ENCODE measurements around the gene FAM193B.

Gene FAM193B

DNA sequence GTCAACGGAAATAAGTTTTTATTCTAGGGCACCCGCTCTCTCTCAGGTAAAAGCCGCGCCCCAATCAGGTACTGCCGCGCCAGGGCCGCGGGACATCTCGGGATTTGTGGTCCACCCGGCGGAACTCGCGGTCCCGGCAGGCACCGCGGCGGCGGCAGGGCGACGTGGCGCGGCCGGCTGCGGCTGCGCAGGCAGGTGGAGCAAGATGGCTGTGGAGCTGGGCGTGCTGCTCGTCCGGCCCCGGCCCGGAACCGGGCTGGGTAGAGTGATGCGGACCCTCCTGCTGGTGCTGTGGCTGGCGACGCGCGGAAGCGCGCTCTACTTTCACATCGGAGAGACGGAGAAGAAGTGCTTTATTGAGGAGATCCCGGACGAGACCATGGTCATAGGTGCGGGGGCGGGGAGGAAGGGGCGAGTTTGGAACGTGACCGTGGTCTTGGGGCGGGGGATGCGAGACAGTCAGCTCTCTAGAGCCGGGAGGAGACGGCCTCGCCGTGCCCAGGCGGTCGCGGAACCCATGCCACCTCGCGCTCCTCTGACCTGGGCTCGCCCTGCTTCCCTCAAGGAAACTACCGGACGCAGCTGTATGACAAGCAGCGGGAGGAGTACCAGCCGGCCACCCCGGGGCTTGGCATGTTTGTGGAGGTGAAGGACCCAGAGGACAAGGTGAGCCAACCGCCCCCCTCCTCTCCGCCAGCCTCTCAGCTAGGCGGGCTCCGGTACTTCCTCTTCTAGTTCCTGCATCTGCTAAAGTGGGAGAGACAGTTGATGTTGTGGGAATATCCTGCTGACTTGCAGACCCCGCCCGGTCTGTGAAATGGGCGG is 37.9 kb upstream of the FAM193B start, which contains the start of gene TMED9:
Gene TMED9, plus strand, starts transcription at position 194 of the 825 bp plus-strand sequence. Its CDS starts 12 bp downstream, at position 206.
- no peak for TF ChIP-seq ISL1 (CRISPR knock-in tag; IDR thresholded peaks at IDR 0.05)
- TF ChIP-seq, protein P1, sequence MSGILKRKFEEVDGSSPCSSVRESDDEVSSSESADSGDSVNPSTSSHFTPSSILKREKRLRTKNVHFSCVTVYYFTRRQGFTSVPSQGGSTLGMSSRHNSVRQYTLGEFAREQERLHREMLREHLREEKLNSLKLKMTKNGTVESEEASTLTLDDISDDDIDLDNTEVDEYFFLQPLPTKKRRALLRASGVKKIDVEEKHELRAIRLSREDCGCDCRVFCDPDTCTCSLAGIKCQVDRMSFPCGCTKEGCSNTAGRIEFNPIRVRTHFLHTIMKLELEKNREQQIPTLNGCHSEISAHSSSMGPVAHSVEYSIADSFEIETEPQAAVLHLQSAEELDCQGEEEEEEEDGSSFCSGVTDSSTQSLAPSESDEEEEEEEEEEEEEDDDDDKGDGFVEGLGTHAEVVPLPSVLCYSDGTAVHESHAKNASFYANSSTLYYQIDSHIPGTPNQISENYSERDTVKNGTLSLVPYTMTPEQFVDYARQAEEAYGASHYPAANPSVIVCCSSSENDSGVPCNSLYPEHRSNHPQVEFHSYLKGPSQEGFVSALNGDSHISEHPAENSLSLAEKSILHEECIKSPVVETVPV (CRISPR knock-in tag; IDR thresholded peaks at IDR 0.05) = no peak
- no peak for TF ChIP-seq PPARA (CRISPR knock-in tag; IDR thresholded peaks at IDR 0.05; ENCODE audit: borderline replicate concordance)
- TF ChIP-seq TCF4 (CRISPR knock-in tag; IDR thresholded peaks at IDR 0.05; ENCODE audit: borderline replicate concordance) = no peak
- no peak for TF ChIP-seq TOX (CRISPR knock-in tag; IDR thresholded peaks at IDR 0.05; ENCODE audit: borderline replicate concordance)
- no peak for TF ChIP-seq ZNF565 (CRISPR knock-in tag; conservative IDR thresholded peaks at IDR 0.05; ENCODE audit: low read depth)
- no peak for TF ChIP-seq ARNTL (CRISPR knock-in tag; IDR thresholded peaks at IDR 0.05; ENCODE audit: borderline replicate concordance, low read depth)
- TF ChIP-seq ZC3H10 (CRISPR knock-in tag; IDR thresholded peaks at IDR 0.05) = no peak
- peak; percentile 100 for ATAC-seq

DNA sequence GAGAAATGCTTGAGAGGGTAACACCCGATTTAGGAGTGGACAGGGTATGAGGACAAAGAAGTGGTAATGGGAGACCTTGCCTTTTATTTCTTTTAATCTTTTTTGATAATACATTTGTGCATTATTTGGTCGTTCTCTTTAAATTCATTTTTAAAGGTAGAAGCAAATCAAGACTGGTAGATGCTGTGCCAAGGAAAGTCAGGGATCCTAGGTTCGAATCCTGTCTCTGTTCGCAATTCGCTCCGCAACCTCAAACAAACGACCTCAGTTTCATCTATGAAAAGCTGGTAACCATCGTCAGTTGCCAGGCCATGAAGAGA is 37.3 kb upstream of the FAM193B start:
- no peak for ATAC-seq
- TF ChIP-seq, protein P1 (CRISPR knock-in tag; IDR thresholded peaks at IDR 0.05) = no peak
- TF ChIP-seq SNAI2 (CRISPR knock-in tag; IDR thresholded peaks at IDR 0.05) (no peak), RARB (CRISPR knock-in tag; IDR thresholded peaks at IDR 0.05) (no peak), TCF4 (CRISPR knock-in tag; IDR thresholded peaks at IDR 0.05; ENCODE audit: borderline replicate concordance) (no peak), PPARA (CRISPR knock-in tag; IDR thresholded peaks at IDR 0.05; ENCODE audit: borderline replicate concordance) (no peak), ZNF8 (CRISPR knock-in tag; IDR thresholded peaks at IDR 0.05) (no peak), ESRRG (CRISPR knock-in tag; IDR thresholded peaks at IDR 0.05) (no peak), TOX (CRISPR knock-in tag; IDR thresholded peaks at IDR 0.05; ENCODE audit: borderline replicate concordance) (no peak), ZNF565 (CRISPR knock-in tag; conservative IDR thresholded peaks at IDR 0.05; ENCODE audit: low read depth) (no peak), ZC3H10 (CRISPR knock-in tag; IDR thresholded peaks at IDR 0.05) (no peak), ZNF70 (CRISPR knock-in tag; IDR thresholded peaks at IDR 0.05) (no peak), BACH2 (CRISPR knock-in tag; IDR thresholded peaks at IDR 0.05; ENCODE audit: borderline replicate concordance) (no peak), ZFP30 (CRISPR knock-in tag; IDR thresholded peaks at IDR 0.05) (no peak), ARNTL (CRISPR knock-in tag; IDR thresholded peaks at IDR 0.05; ENCODE audit: borderline replicate concordance, low read depth) (no peak), GLIS3 (CRISPR knock-in tag; IDR thresholded peaks at IDR 0.05) (no peak), ZFP3 (CRISPR knock-in tag; IDR thresholded peaks at IDR 0.05) (no peak), ISL1 (CRISPR knock-in tag; IDR thresholded peaks at IDR 0.05) (no peak)
- TF ChIP-seq, protein P2, sequence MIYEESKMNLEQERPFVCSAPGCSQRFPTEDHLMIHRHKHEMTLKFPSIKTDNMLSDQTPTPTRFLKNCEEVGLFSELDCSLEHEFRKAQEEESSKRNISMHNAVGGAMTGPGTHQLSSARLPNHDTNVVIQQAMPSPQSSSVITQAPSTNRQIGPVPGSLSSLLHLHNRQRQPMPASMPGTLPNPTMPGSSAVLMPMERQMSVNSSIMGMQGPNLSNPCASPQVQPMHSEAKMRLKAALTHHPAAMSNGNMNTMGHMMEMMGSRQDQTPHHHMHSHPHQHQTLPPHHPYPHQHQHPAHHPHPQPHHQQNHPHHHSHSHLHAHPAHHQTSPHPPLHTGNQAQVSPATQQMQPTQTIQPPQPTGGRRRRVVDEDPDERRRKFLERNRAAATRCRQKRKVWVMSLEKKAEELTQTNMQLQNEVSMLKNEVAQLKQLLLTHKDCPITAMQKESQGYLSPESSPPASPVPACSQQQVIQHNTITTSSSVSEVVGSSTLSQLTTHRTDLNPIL (CRISPR knock-in tag; IDR thresholded peaks at IDR 0.05; ENCODE audit: low read depth) = no peak
- TF ChIP-seq, protein P3, sequence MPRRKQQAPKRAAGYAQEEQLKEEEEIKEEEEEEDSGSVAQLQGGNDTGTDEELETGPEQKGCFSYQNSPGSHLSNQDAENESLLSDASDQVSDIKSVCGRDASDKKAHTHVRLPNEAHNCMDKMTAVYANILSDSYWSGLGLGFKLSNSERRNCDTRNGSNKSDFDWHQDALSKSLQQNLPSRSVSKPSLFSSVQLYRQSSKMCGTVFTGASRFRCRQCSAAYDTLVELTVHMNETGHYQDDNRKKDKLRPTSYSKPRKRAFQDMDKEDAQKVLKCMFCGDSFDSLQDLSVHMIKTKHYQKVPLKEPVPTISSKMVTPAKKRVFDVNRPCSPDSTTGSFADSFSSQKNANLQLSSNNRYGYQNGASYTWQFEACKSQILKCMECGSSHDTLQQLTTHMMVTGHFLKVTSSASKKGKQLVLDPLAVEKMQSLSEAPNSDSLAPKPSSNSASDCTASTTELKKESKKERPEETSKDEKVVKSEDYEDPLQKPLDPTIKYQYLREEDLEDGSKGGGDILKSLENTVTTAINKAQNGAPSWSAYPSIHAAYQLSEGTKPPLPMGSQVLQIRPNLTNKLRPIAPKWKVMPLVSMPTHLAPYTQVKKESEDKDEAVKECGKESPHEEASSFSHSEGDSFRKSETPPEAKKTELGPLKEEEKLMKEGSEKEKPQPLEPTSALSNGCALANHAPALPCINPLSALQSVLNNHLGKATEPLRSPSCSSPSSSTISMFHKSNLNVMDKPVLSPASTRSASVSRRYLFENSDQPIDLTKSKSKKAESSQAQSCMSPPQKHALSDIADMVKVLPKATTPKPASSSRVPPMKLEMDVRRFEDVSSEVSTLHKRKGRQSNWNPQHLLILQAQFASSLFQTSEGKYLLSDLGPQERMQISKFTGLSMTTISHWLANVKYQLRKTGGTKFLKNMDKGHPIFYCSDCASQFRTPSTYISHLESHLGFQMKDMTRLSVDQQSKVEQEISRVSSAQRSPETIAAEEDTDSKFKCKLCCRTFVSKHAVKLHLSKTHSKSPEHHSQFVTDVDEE (CRISPR knock-in tag; IDR thresholded peaks at IDR 0.05) = no peak
- TF ChIP-seq, protein P4, sequence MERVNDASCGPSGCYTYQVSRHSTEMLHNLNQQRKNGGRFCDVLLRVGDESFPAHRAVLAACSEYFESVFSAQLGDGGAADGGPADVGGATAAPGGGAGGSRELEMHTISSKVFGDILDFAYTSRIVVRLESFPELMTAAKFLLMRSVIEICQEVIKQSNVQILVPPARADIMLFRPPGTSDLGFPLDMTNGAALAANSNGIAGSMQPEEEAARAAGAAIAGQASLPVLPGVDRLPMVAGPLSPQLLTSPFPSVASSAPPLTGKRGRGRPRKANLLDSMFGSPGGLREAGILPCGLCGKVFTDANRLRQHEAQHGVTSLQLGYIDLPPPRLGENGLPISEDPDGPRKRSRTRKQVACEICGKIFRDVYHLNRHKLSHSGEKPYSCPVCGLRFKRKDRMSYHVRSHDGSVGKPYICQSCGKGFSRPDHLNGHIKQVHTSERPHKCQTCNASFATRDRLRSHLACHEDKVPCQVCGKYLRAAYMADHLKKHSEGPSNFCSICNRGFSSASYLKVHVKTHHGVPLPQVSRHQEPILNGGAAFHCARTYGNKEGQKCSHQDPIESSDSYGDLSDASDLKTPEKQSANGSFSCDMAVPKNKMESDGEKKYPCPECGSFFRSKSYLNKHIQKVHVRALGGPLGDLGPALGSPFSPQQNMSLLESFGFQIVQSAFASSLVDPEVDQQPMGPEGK (CRISPR knock-in tag; IDR thresholded peaks at IDR 0.05; ENCODE audit: borderline replicate concordance) = no peak
